CD4-positive, alpha-beta T cell treated with Interleukin-4 for 1 hour (primary cell): Measurements from ENCODE around the gene DDOST.

Experiments
- DNase-seq, 2 donors: peaks; one replicate each; pipeline ENCODE4 v3.0.0-alpha.2; 2020 to 2022

The DDOST gene

DNA sequence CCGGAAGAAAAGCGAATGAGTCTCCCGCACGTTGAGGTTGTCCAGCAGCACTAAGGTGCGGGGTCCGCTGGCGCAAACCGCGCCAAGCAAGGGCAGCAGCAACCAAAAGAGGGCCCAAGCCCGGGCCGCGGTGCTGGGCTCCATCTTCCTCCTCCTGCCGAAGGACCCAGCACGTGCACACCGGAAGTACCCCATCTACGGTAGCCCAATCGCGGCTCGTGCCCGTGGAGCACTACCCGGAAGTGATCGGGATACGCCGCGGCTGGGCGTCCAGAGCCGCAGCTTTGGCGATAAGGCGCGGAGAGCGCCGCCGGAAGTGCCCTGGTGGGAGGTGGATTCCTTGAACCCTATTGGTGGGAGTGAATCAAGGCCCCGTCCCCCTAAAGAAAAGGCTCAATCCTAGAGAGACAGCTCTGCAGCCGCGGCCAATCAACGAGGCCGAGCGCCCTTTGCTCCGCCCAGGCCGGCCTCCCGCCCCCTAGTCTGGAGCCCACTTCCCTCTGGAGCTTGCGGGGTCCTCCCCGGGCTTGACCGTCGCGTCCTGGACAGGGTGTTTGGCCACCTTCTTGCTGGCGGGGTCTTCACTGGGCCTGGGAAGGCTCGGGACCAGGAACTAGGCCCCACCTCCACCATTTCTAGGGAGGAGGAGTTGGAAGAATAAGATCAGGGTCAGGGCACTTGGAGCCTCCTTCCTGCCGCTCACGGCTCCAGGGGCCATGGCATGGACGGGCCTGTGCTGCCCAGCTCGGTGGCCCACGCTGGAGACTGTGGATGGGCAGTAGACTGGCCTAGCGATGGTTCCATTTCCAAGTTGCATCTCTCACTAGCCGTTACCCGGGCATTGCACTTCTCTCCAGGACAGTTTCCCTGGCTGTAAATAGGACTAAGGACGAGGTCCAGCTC lies at the start of gene DDOST:
TSS of gene DDOST (minus strand) at position 163 of the 903 bp plus-strand sequence. CDS start at position 144, 19 bp downstream.
- DNase-seq = peak; percentile 96

DNA sequence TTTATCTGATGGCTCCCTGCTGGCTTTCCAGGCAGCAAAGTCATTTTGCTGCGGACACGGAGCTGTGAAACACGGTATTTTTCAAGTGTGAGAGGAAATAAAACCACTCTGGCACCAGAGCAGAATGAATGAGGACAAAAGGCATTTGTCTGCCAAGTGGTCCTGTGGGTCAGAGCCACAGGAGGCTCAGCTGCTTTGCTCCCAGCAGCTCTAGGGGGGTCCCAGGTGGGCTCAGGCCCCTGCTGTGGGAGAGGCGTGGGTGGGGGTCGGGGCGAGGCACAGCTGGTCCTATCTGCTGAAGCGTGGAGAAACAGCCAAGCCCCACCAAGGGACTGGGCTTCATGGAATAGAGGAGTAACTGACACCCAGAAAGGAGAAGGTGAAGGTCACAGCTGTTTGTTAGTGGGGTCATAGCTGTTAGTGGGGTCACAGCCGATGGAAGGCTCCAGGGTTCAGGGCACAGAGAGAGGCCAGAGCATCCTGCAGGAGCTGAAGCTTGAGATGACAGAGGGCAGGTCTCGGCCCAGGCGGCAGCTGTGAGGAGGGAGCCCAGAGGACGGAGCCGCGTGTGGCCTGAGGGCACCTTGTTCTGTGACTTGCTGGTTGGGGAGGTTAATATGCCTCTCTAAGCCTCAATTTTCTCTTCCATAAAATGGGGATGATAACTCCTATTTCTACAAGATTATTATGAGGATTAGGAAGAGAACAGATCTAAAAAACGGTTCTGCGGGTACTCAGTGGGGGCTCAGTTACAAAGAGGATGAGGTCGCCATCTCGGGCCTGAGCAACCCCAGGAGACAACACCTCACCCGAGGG lies 49.5 kb upstream of the DDOST start:
- DNase-seq = no peak

GRCh38 chr1:20709868-20710267 lies 48.7 kb upstream of the DDOST start:
- DNase-seq = no peak

GRCh38 chr1:20708891-20709290 lies 47.7 kb upstream of the DDOST start:
- no peak for DNase-seq

GRCh38 chr1:20708057-20708456 lies 46.9 kb upstream of the DDOST start:
- no peak for DNase-seq

- DNase-seq = no peak
These were observed 45.7 kb upstream of the DDOST start for GRCh38 chr1:20706841-20707240.

DNA sequence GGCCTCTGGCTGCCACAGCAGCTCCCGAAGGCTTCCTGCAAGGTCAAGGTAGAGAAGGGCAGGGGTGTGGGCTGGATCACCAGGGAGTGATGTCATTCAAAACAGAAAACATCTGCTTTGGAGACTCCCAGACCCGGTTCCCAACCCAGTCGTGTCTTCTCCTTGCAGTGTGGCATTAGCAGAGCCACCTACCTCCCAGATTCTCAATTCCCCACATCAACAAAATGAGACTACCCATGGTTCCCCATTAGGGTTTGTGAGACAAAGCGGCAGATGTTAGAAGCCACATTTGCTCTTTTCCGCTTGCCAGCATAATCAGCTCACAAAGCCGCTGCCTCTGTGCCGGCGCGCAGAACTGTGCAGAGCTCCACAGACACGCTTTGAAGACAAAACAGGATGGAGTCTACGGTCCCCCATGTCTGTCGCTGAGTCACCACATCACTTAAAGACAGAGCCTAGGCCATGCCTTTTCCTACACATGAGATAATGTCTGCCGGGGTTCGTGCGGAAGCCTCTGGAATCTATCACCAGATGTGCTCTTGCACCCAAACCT lies 44.1 kb upstream of the DDOST start:
- no peak for DNase-seq

GRCh38 chr1:20704390-20705202 lies 43.4 kb upstream of the DDOST start:
- DNase-seq = no peak

DNA sequence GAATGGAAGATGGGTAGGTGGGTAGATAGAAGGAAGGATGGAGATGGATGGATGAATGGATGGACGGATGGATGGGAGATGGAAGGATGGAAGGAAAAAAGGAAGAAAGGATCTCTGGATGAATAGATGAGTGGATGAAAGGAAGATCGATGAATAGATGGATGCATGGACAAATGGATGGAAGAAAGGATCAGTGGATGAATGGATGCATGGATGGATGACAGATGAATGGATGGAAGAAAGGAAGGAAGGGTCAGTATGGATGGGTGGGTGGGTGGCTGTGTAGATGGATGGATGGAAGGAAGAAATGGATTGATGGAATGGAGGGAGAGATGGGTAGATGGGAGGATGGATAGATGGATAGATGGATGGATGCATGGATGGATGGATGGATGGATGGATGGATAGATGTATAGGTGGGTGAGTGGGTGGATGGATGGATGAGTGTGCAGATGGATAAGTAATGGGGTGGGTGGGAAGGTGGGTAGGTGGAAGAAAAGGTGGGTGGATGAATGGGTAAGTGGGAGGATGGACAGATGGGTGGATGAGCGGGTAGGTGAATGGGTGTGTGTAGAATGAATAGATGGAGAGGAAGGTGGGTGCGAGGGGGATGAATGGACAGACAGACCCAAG lies 42.1 kb upstream of the DDOST start:
- no peak for DNase-seq

DNA sequence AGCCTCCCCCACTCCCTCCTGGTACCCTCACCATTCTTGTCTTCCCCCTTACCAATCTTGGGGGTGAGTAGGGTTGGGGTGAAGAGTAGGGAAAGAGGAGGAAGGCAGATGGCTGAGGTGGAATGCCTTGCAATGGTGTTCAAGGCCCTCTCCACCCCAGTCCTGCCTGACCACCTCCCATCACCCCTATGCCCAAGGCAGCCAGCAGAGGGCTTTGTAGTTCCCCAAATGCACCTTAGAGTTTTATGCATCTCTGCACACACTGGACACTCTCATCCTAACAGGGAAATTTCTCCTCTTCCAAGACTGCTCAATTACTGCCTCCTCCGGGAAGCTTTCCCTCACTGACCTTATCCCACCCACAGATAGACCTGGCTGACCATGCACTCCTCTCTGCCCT lies 41.2 kb upstream of the DDOST start:
- no peak for DNase-seq

DNA sequence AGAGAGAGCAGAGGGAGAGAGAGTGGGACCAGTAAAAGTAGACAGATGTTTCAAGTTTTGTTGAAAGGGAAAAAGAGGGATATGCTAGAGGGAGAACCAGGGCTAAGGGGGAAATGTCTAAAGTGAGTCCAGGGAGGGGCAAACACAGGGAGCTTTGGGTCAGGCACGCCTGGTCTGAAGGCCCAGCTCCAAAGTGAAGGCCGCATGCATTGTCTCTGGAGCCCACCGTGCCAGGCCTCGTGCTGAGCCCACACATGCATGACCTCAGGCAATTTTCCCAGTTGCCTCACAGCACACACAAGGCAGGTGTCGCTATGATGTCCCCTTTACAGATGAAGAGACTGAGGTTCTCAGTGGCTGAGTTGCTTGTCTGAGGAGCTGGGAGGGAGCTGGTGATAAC lies 40.7 kb upstream of the DDOST start:
- no peak for DNase-seq

DNA sequence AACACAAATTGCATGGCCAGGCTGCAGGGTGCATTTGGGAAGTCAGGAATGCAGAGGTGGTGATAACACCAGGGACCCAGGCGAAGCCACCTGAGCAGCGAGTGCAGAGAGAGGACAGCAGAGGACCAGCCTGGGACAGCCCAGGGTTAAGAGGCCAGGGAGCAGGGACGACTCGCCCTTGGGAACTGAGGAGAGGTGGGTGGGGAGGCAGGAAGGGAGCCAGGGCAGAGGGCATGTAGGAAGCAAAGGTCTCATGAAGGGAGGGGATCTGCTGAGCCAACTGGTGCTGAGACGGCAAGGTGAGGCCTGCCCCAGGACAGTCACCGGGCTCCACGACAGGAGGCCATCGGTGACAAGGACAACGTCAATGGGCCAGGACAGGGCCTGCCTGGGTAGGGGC lies 40.3 kb upstream of the DDOST start:
- no peak for DNase-seq

- DNase-seq = no peak
These were observed 39.6 kb upstream of the DDOST start for GRCh38 chr1:20700636-20701215.

GRCh38 chr1:20699558-20699957 lies 38.4 kb upstream of the DDOST start:
- no peak for DNase-seq

DNA sequence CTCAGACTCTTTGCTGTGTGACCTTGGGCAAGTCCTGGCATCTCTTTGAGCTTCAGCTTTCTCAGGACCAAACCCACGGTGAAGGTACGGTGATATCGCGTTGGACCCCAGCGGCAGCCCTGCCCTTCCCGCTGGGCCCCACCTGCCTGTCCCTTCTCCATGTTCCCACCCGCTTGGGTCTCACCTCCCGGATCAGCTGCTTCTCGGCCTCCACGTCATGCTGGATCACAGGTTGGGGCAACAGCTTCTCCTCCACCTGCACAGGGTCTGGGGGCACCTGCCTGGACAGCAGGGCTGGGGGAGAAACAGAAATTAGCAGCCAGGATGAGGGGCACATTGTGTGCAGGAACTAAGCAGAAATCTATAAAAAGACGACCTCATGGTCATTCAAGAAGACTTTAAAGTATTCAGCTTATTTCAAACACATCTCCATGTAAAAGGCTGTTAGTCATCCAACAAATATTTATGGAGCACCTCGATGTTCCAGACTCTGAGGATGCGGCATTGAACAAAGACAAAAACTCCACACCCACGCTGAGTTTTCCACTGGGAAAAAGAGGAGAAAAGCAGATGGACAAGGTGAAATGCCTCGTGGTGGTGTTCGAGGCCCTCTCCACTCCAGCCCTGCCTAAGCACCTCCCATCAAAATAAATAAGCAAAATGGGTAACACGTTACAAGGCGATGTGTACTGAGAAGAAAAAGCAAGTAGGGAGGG lies 37.2 kb upstream of the DDOST start:
- no peak for DNase-seq

DNA sequence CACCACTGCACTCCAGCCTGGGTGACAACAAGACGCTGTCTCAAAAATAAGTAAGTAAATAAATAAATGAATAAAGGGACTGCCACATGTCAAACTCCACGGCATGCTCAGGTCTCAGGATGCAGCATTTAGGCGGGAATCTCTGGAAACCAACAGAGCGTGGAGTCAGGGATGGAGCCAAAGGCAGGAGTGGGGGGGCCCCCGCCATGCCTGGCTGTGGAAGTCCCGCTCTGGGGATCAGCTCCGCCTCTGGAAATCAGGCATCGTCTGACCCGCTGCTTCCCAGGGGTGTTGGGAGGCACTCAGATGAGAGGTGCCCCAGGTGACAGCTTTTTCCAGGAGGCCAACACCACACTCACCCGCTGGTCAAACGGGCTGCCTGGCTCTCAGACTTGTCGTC lies 36.4 kb upstream of the DDOST start:
- DNase-seq = no peak

DNA sequence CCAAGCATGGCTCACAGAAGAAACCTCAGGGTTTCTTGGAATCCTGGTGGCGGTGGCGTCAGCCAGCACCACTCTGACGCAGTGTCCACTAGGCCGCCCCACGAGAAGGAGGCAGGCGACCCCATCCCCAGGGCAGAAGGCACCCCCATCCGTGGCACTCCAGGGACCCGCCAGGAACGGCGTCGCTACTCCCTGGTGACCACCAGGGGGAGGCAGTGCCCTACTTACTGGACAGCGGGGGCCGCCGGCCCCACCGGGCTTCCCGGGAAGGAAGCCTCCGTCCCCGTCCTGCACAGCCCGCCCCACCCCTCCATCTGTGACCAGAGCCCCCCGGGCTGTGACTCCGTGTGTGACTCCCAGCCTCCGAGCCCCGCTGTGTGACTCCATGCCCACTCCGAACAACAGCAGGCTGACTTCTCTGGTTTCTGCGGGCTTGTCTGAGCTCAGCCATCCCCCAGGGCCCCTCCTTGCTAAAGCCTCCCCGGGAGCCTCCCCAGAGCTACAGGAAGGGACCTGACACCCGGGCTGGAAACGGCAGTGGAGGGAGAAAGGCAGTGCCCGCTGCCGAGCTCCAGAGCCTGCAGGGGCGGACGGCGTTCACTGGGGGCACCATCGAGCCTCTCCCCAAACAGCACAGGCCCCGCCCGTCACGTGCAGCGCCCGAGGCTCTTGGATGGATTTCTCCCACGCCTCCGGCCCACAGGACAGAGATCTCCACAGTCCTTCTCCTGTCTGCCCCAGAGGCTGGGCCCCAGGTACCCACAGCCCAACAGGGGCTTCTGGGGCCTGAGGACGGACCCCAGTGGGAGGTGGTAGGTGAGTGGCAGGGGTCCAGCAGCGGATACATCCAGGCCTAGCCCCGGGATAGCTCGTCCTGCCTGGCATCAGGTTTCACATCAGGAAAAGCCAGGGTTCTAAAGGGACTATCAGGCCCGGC lies 35.5 kb upstream of the DDOST start:
- DNase-seq = peak; percentile 68 to 75

GRCh38 chr1:20695515-20695914 lies 34.3 kb upstream of the DDOST start:
- DNase-seq = no peak

DNA sequence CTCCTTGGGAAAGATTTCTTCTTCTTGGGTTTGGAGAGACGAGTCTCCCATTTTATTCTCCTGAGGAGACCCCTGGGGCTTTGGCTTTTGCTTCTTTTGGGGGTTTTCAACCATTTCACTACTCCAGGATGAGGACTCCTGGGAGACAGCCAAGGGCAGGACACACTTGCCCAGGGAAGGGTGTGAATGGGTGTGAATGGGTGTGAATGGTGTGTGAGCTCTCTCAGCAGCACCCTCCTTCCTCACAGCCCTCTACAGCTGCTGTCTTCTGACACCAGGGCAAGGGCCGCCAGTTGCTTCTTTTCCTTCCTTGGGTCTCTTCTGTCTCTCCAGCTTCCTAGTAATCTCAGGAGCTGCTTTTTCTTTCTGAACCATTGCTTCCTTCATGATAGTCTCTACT lies 32.5 kb upstream of the DDOST start:
- no peak for DNase-seq

- no peak for DNase-seq
These were observed 30.7 kb upstream of the DDOST start for GRCh38 chr1:20691872-20692271.
